HG03064 (cell line): ENCODE results near the gene CEP63.
"Not testable (repeated sequence)": the region's sequence is repeated elsewhere in the genome, so short reads cannot be mapped to it uniquely, and the experiment has no call there.

Experiments
- ATAC-seq: cut with Tn5 transposase; IDR thresholded peaks from one replicate; pipeline ENCODE4 v1.9.1; 2021; ENCODE audit warnings: low read depth; ENCODE audit not compliant: unreplicated experiment

CEP63 gene

GRCh38 chr3:134505485-134505884 lies 19.6 kb downstream of the CEP63 start:
- no peak for ATAC-seq

DNA sequence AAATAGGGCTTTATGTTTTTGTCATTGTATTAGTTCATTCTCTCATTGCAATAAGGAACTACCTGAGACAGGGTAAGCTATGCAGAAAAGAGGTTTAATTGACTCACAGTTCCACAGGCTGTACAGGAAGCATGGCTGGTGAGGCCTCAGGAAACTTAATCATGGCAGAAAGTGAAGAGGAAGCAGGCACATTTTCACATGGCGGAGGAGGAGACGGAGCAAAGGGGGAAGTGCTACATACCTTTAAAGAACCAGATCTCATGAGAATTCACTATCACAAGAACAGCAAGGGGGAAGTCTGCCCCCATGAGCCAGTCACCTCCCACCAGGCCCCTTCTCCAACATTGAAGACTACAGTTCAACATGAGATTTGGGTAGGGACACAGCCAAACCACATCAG lies 25.6 kb downstream of the CEP63 start:
- ATAC-seq: no peak

DNA sequence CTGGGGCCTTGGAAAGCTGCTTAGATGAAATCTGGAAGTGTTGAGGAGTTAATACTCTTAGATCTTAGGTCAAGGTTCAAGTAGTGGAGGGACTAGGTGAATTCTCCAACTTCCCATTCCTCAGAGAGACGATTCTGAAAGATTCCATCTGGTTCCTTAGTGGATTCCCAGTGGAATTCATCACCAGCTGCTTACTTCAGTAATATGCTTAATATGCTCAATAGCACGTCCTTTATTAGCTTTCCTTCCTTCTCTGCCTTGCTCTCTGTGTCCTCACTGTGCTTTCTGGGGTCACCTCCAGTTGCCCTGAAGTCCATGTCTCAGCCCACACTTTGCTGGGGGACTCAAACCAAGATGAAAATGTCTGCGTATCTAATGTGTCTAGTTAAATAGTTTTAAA lies 31.0 kb downstream of the CEP63 start:
- no peak for ATAC-seq

GRCh38 chr3:134517791-134518190 lies 31.9 kb downstream of the CEP63 start:
- no peak for ATAC-seq

GRCh38 chr3:134522541-134522940 lies 36.7 kb downstream of the CEP63 start:
- ATAC-seq: no peak

GRCh38 chr3:134525293-134525692 lies 39.4 kb downstream of the CEP63 start:
- no peak for ATAC-seq

GRCh38 chr3:134526319-134526718 lies 40.5 kb downstream of the CEP63 start:
- ATAC-seq: no peak

DNA sequence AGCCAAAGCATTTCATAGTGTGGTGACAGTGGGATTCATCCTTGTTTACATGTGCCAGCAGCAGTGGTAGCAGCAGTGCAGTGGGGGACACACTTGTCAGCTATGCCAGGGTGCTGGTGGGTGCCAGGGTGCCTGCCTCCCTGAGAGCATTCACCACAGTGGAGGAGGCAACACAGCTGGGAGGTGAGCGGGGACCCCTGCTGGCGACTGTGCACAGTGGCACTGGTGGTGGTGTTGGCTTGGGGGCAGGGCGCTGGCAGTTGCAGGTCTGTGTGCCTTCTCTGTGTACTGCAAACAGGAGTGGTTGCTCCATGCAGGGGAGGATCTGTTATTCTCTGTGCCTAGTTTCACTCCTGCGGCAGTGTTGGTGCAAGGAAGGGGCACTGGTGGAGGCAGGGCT lies 41.2 kb downstream of the CEP63 start:
- ATAC-seq: no peak

DNA sequence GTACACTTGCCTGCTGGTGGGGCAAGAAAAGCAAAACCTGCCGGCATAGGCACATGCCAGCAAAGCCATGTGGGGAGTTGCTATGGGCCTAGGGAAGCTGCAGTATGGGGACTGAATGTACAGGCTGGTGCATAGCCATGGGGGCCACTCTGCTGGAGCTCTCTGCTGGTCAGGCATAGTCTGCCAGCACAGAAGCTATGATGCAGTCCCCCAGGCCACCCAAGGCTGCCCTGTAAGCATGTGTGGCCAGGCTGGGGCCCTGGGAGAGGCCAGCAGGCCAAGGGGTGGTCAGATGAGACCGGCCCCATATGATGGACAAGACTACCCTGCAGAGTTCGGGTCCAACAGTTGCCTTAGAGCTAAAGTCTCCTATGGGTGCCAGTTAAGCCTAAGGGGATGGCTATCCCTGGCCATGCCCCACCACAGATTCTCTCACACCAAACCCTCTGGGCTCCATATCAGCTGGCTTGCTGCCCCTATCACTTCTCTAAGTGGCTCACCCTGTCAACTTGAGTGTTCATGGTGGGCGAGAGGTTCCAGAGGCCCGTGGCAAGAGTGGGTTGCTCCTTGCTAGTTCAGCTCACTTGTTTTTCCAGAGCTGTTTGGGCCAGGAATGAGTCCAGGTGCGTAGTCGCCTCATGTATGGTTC lies 41.8 kb downstream of the CEP63 start:
- ATAC-seq: no peak

DNA sequence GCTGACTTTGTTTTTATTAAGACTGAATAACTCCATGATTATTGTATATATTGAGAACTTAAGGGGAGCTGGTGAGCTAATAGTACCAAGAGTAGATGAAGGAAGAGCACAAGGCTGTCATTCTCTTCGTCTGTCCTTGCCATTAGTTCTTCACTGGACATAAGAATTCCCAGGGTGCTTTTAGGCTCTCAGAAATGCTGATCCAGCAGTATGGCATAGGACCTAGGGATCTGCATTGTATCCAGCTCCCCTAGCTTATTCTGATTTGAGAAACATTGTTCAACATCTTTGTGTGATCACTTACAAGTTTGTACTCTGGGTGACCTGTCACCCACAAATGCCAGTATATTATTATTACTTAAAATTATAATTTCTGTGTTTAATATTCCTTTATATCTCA lies 47.6 kb downstream of the CEP63 start:
- ATAC-seq: no peak

GRCh38 chr3:134535186-134535970 lies 49.5 kb downstream of the CEP63 start:
- no peak for ATAC-seq

- no peak for ATAC-seq
Measured at GRCh38 chr3:134536781-134537180, 50.9 kb downstream of the CEP63 start.

- ATAC-seq: no peak
Measured at GRCh38 chr3:134542287-134542958, 56.6 kb downstream of the CEP63 start.

DNA sequence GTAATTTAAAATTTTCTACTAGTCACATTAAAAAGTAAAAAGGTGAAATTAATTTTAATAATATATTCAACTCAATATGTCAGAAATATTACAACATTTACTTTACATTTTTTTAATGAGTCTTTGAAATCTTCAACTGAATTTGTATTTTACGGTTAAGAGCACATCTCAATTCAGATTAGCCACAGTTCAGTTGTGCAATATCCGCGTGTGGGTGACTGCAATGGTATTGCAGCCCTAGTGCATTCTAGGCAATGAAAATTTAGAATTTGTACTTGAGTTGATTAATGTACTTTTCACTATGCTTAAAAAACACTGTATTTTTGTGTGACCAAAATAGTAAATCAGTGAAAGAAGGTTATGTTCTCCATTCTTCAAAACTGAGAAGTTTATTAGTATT lies 57.3 kb downstream of the CEP63 start:
- ATAC-seq: no peak

DNA sequence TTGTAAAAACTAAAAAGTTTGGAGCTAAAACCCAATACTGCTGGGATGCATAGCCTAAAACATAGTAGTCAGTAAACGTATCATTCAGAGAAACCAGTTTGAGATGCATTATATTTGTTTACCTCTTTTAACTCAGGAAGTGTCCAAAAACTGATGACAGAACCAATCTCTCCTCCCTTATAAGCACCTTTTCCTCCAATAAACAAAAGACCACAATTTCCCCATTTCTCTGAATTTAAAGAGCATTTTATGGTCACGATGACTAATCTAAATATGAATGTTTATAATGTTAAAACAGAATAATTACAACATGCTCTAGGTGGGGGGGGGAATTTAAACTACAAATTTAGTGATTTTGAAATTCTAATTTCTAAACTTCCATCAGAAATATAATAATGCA lies 58.5 kb downstream of the CEP63 start:
- ATAC-seq: no peak

DNA sequence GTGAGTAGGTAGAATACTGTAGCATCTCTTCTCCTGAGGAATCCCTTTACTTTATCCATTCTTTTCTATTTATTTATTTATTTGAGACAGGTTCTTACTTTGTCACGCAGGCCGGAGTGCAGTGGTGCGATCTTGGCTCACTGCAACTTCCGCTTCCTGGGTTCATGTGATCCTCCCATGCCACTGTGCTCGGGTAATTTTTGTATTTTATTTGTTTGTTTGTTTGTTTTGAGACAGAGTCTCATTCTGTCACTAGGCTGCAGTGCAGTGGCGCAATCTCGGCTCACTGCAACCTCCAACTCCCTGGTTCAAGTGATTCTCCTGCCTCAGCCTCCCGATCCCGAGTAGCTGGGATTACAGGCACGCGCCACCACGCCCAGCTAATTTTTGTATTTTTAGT lies 58.9 kb downstream of the CEP63 start:
- not testable (repeated sequence) for ATAC-seq

- no peak for ATAC-seq
Measured at GRCh38 chr3:134545818-134546217, 60.0 kb downstream of the CEP63 start.

DNA sequence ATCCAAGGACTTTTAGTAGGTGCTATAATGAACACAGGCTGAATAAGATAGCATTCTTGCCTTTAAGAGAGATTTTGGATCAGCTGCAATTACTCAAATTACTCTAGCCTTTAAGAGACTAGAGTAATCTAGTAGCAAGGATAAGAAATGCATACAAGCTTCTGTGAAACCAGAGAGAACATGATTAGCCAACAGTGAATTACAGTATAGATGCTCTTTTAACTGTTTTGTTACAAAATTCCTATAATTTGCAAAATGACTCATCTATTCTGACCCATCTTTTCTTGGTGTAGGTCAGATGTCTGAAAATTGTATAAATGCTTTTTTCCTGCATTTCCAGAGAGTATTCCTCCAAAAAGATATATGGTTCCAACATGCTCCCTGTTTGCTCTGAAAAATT lies 66.9 kb downstream of the CEP63 start:
- no peak for ATAC-seq

DNA sequence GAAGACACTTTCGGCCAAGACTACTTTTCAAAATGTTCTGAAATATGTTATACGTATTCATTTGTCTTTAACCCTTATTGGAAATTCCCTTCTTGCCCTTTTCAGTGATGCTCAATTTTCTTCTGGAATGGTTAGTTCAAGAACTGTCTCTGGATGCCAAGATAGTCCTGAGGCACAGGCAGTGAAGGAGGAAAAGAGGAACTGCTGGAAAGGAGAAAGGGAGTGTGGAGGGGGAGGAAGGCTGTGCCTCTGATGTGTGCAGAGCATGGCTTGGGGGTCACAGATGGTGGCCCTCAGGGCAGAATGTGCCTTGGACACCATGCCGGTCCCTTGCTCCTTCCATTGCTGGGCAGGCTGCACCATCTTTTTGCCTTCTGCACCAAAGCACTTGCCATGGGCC lies 73.7 kb downstream of the CEP63 start:
- ATAC-seq: no peak

- ATAC-seq: no peak
Measured at GRCh38 chr3:134562055-134562454, 76.2 kb downstream of the CEP63 start.

DNA sequence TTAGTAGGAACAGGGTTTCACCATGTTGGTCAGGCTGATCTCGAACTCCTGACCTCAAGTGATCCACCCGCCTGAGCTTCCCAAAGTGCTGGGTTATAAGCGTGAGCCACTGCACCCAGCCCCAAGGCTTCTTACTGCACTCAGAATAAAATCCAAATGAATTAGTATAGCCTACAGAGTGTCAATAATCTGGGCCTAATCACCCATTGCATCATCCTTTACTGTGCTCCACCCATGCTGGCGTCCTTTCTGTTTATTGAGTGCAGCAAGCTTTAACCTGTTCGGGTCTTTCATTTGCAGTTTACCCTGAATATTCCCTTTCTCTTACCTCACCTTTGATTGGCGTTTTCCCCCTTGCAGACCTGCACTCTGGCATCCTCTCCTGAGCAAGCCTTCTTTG lies 77.7 kb downstream of the CEP63 start:
- ATAC-seq: no peak

DNA sequence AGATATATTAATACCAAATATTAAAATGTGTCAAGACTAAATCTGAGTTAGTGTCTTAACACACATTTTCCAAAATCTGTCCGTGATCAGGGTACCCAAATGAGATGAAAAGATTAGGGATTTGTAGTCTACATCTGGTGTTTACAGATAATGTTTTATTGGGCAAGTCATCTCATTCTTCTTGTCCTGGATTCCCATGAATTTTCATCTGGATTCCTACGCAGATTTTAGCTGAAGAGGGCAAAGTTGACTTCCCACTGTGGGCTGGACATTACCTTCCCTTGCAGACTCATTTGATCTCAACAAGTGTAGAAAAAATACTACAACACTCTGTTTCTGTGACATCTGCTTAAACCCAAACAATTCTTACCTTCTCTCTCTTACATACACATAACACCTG lies 79.1 kb downstream of the CEP63 start:
- ATAC-seq: no peak
